PC-9 (cell line): ENCODE measurements around the gene SLC7A14.

Experiments
- EZH2 ChIP-seq: fragments of 200-600 bp; sonication (generic); IDR thresholded peaks from 2 replicates; pipeline ENCODE4 v1.8.0; 2017; ENCODE audit warnings: antibody characterized with exemption, low read depth
- TF ChIP-seq, protein P1 (sequence below): fragments of 200-600 bp; sonication (generic); conservative IDR thresholded peaks from 2 replicates; pipeline ENCODE4 v1.6.1; 2017; ENCODE audit warnings: mixed run types, antibody characterized with exemption, mild to moderate bottlenecking, moderate library complexity

DNA sequence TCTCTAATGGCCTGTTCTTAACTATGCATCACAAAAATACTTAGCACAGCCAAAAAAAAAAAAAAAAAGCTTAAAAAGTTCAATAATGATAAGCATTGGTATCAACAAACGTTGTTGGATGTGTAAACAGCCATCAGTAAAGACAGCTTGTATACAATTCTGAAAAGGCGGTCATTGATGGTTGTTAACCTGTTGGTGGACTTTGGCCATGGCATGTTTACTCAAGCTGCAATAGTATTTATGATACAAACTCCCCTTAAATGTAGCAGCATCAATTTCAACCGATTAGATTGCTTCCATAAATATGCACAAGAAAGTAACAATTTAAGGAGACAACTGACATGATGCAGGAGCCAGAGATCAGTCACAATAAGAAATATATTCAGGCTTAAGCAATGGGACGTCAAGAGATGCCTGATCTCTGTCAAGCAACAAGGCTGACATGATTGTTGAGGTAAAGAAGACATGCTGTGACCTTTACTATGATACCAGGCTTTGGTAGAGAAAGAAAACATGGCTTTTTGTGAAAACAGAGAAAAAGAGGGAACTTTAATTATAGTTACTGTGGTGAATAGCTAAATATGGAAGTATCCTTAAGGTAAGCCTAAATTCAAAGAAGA, 14.2 kb upstream of the SLC7A14 start:
- TF ChIP-seq EZH2 = no peak
- TF ChIP-seq, protein P1, sequence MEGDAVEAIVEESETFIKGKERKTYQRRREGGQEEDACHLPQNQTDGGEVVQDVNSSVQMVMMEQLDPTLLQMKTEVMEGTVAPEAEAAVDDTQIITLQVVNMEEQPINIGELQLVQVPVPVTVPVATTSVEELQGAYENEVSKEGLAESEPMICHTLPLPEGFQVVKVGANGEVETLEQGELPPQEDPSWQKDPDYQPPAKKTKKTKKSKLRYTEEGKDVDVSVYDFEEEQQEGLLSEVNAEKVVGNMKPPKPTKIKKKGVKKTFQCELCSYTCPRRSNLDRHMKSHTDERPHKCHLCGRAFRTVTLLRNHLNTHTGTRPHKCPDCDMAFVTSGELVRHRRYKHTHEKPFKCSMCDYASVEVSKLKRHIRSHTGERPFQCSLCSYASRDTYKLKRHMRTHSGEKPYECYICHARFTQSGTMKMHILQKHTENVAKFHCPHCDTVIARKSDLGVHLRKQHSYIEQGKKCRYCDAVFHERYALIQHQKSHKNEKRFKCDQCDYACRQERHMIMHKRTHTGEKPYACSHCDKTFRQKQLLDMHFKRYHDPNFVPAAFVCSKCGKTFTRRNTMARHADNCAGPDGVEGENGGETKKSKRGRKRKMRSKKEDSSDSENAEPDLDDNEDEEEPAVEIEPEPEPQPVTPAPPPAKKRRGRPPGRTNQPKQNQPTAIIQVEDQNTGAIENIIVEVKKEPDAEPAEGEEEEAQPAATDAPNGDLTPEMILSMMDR = no peak
